HPDE6-E6E7 (cell line): ENCODE results near the gene PPARG.
A peak's percentile ranks its signal among the peaks of the same experiment; 100 is the strongest.

ENCODE experiments used
- DNase-seq: peaks from one replicate; pipeline ENCODE4 v3.0.0; 2011; ENCODE audit warnings: missing footprints; ENCODE audit errors: extremely low spot score

The PPARG gene

DNA sequence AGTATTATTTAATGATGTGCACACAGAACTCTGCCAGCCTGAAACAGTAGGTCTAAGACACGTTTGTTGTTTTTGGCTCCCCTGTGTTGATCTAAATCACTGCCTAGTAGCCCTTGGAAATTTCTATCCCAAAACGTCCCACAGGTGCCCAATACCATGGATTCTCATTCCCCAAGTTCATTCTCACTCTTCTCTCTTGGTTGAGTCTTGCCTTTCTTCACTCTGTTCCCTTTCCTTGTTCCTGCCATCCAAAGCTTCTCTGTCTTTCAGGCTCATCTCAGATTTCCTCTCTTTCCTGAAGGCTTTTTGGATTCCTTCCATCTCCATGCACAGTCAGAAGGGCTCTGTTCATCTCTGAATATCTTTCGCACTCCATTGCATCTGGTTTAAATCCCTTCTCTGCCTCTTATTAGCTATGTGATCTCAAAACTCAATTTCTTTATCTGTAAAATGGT lies 54.2 kb downstream of the PPARG start:
- no peak for DNase-seq

DNA sequence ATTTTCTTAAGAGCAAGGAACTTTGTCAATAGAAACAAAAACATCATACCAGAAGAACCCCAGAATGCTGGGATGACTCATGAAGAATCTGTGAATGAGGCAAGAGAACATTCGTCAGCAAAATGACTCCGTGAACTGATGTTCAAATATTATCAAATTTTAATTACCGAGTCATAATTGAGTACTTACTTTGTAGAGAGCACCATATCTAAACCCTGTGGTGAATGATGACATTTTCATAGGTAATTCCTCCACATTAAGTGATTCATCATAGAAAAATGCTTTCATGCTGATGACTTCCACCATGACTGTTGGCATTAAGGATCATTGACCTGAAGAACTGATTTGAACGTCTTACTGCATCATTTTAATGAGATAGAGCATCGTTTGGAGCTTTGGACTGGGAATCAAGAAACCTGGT lies 56.3 kb downstream of the PPARG start:
- peak; percentile 2 for DNase-seq

DNA sequence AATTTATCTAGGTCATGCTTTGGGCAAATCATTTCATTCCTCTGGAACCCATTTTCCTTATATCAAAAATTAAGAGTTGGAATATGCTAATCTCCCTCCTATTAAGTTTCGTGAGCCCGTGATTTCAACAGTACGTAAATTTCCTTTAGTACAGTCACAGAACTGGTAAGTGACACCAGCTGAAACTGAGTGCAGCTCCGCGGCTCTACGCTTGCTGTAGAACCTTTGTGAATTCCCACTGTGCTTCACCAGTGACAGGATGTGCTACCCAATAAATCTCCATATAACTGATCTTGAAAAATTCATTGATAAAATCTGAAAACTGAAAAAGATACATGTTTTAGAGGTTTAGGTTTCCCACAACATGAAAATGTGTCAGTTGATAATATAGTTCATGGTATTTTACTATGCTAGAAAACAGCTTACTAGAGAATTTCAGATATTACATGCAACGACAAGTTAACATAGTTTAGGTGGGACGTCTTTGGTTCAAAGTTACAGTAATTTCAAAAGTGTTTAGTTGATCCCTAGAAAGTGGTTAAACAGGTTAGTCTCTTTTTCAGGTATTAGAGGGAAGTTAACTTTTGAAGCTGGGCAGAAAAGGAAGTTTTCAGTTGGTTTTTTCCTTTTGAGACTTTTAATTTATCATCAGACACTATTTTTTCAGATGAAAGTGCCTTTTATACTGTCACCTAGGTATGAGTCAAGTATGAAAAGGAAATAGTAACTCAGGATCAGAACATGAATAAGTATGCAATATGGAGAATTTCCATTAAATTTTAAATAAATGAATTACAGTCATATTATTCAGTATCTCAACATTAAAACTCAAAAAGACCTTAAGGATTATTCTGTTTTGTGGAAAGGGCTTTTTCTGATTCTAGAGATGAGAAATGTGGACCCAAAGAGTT lies 57.0 kb downstream of the PPARG start:
- peak; percentile 2 for DNase-seq

DNA sequence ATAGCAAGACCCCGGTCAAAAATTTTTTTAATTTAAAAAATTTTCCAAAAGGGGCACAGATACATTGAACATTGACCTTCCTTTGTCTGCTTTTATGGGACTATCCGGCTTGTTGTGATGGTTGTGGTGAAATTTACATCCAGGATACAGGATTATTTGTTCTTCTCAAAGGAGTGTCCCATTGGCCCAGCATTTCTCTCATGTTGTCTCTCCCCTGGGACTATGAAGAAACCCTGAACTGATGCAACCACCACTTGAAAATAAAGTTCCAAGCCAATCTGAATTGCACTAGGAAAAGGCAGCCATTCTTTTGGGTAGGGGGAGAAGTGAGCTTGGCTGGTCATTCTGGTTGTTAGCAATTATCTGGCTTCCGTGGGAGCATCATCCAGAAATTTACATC lies 58.4 kb downstream of the PPARG start:
- no peak for DNase-seq

DNA sequence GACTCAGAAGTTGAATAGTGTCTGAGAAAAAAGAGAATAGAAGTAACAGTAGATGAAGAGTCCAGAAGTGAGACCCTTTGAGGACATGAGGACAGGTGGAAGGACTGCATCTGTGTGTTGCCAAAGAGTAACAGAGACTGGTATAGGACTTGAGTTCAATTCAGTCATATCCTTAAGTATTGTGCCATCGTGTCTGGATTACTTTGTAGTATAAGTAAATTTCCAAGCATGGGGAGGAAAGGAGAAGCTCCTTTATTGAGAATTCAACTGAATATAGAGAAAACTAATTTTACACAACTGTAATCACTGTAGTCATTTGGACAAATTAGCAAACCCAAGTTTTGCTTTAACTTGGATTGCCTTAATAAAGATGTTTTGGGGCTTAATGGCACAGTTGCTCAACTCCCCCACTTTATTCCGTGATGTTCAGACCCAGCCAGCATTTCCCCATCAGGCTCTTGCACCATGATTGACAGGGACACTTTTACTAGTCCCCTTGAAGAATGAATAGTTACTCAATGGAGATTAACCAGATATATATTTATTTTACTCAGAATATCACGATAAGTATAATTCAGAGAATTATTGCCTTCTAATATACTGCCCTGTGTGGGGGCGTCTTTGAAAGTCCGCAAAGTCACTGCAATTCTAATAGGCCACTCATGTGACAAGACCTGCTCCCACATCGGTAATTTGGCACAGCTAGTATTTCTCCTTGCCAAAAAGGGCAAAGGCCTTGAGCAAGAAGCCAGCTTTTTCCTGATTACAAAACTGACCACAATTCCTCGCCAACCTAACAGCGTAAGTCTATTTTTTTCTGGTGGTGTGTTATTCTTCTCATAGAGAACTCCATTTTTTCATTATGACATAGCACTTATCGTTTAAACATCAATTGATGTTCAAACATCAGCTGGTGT lies 61.3 kb downstream of the PPARG start:
- no peak for DNase-seq

DNA sequence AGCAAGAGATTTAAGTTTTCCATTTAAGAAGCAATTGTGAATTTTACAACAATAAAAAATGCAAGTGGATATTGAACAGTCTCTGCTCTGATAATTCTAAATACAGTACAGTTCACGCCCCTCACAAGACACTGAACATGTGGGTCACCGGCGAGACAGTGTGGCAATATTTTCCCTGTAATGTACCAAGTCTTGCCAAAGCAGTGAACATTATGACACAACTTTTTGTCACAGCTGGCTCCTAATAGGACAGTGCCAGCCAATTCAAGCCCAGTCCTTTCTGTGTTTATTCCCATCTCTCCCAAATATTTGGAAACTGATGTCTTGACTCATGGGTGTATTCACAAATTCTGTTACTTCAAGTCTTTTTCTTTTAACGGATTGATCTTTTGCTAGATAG lies 62.3 kb downstream of the PPARG start:
- DNase-seq = no peak

DNA sequence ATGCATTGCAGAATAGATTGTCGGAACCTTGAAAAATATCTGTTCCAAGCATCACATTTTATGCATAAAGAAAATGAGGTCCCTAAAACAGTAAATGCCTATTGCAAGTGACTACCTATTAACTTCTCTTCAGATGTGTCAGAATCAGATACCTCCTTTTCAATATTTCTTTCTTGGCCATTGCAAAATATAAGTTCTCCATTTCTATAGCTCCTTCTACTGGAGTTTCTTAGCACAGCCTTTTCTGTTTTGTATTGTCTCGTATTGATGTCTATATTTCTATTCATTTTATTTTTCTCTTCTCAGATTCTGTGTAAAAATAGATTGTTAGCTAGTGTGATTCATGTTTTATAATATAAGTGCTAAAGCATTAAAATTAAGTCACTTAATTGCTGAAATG lies 63.4 kb downstream of the PPARG start:
- DNase-seq = no peak

DNA sequence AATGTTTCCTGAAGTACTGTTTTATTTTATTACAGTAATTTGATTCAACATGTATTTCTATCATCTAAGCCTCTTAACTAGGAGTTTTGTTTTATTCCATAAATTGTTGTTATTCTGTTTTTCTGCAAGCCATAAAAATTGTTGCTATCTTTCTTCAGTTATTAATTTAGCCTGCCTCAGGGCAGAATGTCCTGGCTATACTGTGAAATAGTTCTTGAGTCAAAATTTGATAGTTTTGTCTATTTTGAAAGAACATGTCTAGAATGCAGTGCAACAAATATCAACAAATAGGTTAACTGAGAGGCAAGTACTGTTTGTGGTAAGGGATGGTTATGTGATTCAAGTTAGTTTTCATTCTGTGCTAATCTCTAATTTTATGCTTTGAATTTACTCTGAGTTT lies 63.9 kb downstream of the PPARG start:
- DNase-seq = no peak

DNA sequence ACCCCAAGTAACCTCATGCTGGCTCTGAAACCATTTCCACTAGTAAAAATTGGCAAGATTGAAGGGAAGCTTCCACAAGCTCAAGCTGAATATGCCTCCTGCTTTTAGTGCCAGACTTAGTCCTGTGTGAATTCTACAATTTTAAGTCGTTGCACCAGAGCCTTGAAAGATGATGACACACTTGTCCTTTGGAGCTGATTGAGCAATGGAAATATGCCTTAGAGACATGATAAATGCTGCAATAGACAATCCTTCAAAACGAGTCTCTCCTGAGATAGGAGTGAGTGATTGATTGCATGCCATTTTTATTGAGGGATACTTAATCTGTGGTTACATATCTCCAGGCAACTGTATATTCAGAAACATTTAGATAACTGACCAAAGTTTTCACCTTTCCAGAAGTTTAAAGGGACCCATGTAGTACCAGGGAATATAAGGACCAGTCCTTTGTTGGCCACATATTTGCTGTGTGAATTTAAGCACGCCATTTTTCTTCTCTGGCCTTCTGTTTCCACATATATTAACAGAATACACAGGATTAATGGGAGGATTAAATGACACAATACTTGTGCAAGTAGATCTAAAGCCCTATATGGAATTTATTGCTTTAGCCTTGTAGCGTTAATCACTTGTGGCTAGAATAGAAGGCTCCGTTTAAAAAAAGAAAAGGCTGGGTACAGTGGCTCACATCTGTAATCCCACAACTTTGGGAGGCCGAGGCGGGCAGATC lies 65.1 kb downstream of the PPARG start:
- DNase-seq = no peak

DNA sequence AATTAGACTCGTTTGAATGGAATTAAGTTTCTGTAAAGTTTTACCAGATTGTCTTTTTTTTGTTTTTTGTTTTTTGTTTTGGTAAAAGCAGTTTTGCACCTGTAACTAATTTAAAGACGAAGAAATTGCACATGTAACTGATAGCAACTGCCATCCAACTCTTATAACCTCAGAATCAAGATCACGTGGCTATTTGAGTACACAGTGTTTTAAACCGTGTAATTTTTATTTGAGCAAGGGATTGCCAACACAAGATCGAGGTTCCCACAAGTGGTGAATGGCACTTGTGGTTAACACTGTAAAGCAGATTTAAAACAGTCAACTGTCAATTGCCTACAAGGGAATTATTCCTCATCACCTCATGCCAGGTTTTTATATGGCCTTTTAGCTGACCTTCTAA lies 67.3 kb downstream of the PPARG start:
- no peak for DNase-seq

DNA sequence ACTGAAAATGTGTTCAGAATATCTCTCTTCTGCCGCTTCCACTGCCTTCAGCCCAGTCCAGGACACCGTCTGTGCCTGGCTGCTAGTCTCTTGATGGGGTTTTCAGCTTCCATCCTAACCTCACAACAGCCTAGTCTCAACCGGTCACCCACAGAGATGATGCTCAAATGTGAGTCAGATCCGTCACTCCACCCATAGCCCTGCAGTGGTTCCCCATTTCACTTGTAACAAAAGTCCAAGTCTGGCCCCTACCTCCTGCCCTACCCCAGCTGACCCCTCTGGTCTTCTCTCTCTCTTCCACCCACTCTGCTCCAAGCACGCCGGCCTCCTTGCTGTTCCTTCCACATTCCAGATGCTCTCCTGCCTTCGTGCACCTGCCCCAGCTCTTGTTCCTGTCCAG lies 68.1 kb downstream of the PPARG start:
- no peak for DNase-seq

DNA sequence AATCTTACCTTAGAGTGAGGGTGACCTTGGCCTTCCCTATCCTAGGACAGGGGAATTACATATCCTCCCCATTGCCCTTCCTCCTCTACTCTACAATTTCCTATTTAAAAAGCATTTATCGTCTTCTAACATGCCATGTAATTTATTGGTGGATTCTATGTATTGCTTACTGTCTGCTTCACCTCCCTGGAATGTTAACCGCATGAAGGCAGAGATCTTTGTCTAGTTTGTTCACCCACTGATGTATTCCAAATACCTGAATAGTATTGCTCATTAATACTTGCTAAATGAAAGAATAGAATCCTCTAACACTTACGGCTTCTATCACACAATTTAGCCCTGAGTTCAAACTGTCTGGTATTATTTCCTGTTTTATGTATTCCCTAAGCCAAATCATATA lies 68.6 kb downstream of the PPARG start:
- DNase-seq = no peak

DNA sequence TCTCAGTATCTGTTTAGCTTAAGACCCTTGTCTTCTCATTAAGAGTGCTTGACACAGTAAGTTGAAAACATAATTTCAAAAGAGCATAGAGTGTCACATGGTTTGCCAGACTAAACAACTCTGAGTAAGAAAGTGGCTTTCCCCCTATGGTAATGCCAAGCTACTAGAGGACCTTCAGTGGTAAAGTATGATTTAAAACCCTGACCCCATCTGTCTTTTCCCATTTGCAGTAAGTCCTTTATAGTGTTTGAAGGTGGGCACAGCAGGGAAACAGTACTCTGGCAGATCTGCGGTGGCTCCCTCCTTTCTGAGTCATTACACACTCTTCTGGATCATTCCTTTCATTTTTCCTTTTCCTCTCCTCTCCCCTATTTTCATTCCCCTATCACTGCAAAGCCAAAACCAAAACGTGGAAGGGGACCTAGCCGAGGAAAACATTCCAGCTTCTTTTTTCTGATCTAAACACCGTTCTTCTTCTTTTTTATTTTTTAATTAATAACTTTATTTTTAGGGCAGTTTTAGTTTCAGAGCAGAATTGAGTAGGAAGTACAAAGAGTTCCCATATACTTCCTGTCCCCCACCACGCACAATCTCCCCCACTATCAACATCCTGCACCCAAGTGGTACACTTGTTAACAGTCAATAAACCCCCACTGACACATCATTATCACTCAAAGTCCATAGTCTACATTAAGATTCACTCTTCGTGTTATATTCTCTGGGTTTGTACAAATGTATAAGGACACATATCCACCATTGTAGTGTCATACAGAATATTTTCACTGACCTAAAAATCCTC lies 74.7 kb downstream of the PPARG start:
- DNase-seq = no peak

DNA sequence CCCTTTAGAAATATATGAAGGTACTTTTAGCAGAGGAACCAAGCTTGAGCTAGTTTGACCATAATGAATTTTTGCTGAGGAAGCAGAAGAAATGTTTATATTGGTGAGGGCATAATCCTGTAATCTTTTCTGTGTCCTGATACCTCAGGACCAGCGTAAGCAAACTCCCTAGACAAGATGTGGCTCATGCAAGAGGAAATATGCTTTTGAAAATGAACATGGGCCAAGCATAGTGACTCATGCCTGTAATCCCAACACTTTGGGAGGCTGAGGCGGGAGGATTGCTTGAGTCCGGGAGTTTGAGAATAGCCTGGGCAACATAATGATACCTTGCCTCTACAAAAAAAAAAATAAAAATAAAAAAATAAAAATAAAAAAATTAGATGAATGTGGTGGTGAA lies 78.5 kb downstream of the PPARG start:
- no peak for DNase-seq

DNA sequence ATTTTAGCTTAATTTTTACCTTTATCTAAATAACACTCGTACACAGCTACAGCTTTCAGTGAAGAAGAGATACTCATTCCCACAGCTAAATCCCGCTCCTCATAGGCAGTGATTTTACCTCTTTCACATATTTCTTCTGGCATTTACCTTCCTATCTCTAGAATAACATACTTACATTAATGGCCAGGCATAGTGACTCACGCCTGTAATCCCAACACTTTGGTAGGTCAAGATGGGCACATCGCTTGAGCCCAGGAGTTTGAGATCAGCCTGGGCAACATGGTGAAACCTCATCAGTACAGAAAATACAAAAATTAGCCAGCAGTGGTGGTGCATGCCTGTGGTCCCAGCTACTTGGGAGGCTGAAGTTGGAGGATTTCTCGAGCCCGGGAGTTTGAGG lies 80.2 kb downstream of the PPARG start:
- no peak for DNase-seq

DNA sequence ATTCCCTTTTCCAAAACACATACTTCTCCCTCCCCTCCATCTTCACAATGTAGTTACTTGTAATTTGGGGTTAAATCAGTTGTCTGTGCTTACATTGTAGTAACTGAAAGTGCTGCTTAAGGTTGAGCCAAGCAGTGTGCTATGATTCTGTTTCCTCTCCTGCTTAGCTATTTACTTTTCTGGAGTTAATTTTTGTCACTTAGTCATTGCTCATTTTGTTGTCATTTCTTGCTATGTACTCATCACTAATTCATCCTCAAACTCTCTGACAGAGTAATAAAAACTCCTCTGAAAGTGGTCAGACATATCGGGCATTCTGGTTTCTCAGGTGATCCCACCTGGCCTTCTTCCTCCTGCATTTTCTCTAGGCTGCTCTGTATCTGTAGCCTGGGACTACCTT lies 80.7 kb downstream of the PPARG start:
- DNase-seq = no peak

DNA sequence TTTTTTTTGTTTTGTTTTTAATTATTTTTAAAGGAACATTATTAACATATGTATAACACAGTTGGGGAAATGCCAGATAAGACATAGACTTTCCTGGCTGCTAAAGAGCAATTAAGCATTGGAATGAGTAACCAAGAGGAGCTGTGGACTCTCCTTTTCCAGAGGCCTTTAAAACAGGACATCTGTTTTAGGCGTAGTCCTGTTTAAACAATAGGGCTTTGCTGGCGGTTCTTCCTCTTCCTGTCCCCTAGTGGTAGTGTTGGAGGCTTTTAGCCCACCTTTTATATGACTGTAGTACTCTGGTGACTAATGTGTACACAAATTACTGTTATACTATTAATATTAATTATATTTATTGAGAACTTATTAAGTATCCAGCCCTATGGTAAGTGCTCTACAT lies 81.9 kb downstream of the PPARG start:
- DNase-seq = no peak

DNA sequence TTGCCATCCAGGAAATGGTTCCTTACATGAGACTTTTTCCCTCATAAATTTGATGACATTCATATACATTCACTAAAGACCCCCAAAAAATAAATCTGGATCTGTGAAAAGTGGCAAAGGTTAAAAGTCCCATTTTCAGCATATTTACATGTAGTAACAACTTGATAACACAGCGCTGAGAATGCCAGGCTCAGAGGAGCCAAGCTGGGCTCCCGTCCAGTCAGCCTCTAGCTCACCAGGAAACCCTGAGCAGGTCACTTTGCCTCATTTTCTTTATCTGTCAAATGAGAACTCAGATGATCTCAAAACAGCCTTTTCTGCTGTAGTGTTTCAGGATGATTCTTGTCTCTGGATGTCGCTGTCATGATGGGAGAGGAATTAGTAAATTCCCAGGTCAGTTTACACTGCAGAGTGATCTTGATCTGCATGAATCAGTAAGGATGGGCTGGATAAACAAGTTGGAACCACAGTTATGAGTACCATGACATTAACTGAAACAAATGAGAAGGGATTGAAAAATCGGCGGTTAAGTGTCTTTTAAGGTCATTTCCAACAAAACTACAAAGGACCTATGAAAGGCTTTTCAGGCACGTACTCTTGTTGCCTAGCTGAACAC lies 82.8 kb downstream of the PPARG start:
- DNase-seq = no peak

DNA sequence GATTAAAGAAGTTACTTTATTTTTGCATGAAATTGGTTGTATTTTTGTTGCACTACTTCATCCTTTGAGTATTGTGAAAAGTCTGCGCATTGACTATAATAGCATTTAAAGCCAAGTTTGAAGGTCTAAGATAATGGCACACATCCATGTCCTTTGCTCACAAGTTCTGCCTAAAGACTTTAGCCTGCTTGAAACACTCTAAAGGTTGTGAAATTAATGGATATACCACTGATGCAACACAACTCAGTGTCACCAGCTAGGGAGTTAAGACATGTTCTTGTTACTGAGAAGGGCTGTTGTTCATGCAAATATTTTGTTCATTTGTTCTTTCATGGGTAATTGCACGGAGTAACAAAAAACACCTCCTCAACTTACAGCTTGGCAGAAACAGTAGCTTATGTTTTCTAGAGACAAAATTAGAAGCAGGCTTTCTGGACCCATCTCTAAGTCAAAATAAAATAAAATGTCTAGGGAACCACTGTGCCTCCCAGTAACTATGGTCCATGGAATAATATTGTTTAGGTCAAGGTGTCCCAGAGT lies 83.9 kb downstream of the PPARG start:
- DNase-seq = no peak

DNA sequence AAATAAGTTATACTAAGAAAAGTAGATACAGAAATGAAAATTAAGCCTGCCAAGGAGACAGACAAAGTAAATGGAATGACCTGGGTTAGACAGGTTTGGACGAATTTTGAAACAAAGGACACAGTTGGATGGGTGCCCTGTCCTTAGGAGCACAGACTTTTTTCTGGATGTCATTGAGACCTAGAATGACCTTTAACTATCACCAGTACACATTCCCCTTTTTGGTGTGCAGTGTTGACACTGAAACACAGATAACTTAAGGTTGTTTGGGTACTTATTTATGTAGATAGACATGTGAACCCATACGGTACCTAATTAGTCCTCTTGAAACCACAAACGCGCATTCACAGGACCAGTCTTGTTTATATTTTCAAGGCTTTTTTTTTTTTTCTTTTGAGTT lies 86.7 kb downstream of the PPARG start:
- DNase-seq = no peak
